Measurements from ENCODE around the gene ZNF460.
A peak's percentile ranks its signal among the peaks of the same experiment; 100 is the strongest.

ZNF460 gene

DNA sequence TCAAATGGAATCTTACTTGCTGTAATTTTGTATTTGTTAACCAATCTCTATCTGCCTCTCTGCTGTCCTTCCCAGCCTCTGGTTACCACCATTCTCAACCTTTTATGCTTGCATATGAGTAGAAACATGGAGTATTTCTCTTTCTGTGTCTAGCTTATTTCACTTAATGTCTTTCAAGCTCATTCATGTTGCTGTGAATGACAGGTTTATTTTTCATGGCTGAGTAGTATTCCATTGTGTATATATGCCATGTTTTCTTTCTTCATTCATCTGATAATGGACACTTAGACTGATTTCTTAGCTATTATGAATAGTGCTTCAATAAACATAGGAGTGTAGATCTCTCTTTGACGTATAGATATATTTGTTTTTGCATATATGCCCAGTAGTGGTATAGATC is 13.4 kb downstream of the ZNF460 start:
- H3K4me1 Mint-ChIP-seq (ENCODE audit: low read depth) = peaks cover under 1% of the 10 kb centered on the region
- intact Hi-C loops (cut with micrococcal nuclease) = no loop called here
- H3K27ac Mint-ChIP-seq = no peak overlapping the region
- H3K9me3 Mint-ChIP-seq = peaks cover 55% of the 10 kb centered on the region
- H3K4me3 Mint-ChIP-seq = no peak overlapping the region
- no peaks in the 10 kb centered on the region for H3K27me3 Mint-ChIP-seq
- H3K36me3 Mint-ChIP-seq (ENCODE audit: low read depth) = peaks cover 100% of the 10 kb centered on the region

DNA sequence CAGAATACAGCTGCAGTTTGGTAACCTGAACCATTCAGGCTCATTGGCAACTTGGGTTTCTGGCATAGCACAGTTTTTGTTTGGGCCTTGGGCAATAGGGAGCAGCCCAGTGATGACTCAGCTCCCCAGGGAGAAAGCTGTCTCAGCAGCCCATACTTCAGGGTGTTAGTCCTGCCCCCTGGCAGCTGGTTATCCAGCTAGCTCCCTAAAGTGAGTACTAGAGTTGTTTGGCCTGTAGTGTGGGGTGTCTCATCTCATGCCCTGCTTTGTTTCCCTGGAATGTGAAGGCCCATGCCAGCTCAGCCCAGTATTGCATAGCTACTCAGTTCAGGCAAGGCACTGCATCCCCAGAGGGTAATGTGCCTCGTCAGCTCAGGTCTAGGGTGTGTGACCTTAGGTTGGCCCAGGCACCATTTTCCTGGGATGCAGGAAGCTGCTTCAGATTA is 21.8 kb downstream of the ZNF460 start:
- Mint-ChIP-seq H3K27ac (no peak overlapping the region), H3K4me1 (ENCODE audit: low read depth) (peaks cover 5% of the 10 kb centered on the region), H3K27me3 (no peaks in the 10 kb centered on the region), H3K4me3 (no peak overlapping the region), H3K36me3 (ENCODE audit: low read depth) (peaks cover 72% of the 10 kb centered on the region), H3K9me3 (no peaks in the 10 kb centered on the region)
- intact Hi-C loops (cut with micrococcal nuclease) = no loop called here

DNA sequence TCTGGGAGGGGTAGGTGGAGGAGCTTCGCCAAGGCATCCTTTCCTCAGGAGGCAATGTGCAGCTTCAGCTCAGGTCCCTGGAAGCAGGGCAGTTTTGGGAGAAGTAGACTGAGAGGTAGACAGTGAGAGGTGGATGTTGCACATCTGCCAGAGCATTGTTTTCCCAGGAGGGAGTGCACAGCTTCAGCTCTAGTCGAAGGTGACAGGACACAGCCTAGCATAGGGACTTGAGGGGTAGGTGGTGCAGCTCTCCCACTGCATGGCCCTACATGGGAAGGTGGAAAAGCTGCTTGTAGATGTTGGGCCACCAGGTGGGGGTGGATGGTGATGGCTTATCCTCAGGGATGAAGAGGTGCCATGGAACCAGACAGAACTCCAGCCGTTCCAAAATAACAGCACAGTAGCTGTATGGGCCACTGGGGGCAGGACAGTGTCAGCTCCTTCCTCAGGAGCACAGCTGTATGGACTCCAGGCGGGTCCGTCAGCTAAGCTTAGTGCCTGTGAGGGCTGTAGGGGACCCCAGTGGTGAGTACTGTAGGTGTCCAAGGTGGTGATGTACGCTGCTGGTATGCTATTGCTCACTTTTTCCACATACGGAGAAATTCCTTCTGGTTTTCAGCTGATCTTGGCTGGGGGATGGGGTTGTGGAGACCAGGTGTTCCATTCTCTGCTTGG is 22.6 kb downstream of the ZNF460 start:
- no peaks in the 10 kb centered on the region for H3K9me3 Mint-ChIP-seq

DNA sequence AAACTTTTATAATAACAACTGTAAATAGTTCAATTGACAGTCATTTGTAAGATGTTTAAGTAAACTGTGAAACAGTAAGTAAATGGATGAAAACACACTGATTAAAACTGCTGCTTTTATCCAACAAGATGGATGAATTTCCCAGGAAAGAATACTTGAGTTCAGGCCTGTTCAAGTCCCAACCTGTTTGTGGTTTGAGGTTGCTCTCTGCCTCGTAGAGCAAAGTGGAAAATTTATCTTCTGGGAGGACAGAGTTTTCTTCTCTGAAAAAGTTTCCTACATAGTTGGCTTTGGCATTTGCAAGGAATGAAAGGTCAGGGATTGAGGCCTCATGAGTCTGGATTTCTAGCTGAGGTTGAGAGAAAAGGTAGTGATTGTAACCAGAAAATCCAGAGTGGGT is 24.8 kb downstream of the ZNF460 start:
- no peak overlapping the region for H3K4me3 Mint-ChIP-seq

More for the DNA sequence above, 22.6 kb downstream of the ZNF460 start:
- intact Hi-C loops (cut with micrococcal nuclease) = no loop called here
- H3K36me3 Mint-ChIP-seq (ENCODE audit: low read depth) = peaks cover 64% of the 10 kb centered on the region
- H3K4me3 Mint-ChIP-seq = no peak overlapping the region
- H3K27ac Mint-ChIP-seq = no peak overlapping the region
- no peaks in the 10 kb centered on the region for H3K27me3 Mint-ChIP-seq
- H3K4me1 Mint-ChIP-seq (ENCODE audit: low read depth) = peaks cover 5% of the 10 kb centered on the region

DNA sequence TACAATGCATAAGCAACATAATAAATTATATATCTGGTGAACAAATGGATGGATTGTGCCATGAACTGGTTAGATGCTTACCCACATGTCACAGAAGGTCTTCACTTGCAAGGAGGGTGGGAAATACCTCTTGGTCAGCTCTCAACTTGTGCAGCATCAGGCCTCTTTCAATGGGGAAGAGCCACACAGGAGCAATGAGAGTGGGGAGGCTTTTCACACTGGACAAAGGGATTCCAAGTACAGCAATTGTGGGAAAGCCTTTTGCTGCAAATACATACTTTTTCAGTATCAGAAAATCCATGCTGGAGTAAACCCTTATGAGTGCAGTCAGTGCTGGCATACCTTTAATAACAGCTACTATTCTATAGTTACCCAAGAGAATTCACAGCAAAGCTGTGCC is 28.2 kb downstream of the ZNF460 start:
- H3K36me3 Mint-ChIP-seq (ENCODE audit: low read depth) = peaks cover 11% of the 10 kb centered on the region
- no peak overlapping the region for H3K4me3 Mint-ChIP-seq

More for the DNA sequence above, 24.8 kb downstream of the ZNF460 start:
- no peak overlapping the region for H3K27ac Mint-ChIP-seq
- peaks cover 5% of the 10 kb centered on the region for H3K4me1 Mint-ChIP-seq (ENCODE audit: low read depth)
- H3K27me3 Mint-ChIP-seq = peaks cover 2% of the 10 kb centered on the region
- H3K36me3 Mint-ChIP-seq (ENCODE audit: low read depth) = peaks cover 43% of the 10 kb centered on the region
- intact Hi-C loops (cut with micrococcal nuclease) = no loop called here
- H3K9me3 Mint-ChIP-seq = peaks cover 22% of the 10 kb centered on the region

DNA sequence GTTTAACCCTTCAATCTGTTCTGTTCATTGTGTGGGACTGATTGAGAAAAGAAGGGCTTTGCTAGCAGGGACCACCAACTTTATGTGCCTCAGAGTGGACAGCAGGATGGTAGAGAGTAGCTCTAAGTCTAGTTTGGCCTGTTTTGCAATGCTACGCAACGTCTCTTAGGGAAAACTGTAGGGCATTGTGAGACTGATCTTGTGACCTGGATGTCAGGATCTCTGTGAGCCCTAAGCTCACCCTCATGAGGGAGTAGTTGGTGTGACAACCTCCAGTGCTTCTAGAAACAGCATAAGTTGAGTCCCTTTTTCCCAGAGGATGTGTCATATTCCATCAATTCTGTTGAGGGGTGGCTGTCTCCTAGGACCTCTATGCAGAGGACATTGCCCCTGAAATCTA is 30.5 kb downstream of the ZNF460 start:
- intact Hi-C loops (cut with micrococcal nuclease) = no loop called here
- Mint-ChIP-seq H3K4me3 (no peak overlapping the region), H3K9me3 (peaks cover 24% of the 10 kb centered on the region), H3K36me3 (ENCODE audit: low read depth) (no peaks in the 10 kb centered on the region), H3K27me3 (peaks cover 24% of the 10 kb centered on the region), H3K27ac (no peak overlapping the region), H3K4me1 (ENCODE audit: low read depth) (no peaks in the 10 kb centered on the region)

More for the DNA sequence above, 28.2 kb downstream of the ZNF460 start:
- Mint-ChIP-seq H3K27ac (no peak overlapping the region), H3K9me3 (peaks cover 24% of the 10 kb centered on the region), H3K27me3 (peaks cover 6% of the 10 kb centered on the region), H3K4me1 (ENCODE audit: low read depth) (no peaks in the 10 kb centered on the region)
- intact Hi-C loops (cut with micrococcal nuclease) = no loop called here

DNA sequence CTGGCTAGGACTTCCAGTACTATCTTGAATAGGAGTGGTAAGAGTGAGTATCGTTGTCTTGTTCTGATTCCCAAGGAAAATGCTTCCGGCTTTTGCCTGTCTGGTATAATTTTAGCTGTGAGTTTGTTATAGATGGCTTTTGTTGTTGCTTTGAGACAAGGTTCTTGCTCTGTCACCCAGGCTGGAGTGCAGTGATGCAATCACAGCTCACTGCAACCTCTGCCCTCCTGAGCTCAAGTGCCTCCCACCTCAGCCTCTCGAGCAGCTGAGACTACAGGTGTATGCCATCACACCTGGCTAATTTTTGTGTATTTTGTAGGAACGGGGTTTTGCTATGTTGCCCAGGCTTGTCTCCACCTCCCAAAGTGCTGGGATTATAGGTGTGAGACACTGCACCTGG is 33.9 kb downstream of the ZNF460 start:
- Mint-ChIP-seq H3K36me3 (ENCODE audit: low read depth) (no peaks in the 10 kb centered on the region), H3K4me1 (ENCODE audit: low read depth) (no peaks in the 10 kb centered on the region), H3K4me3 (no peak overlapping the region), H3K27ac (no peak overlapping the region), H3K9me3 (peaks cover 12% of the 10 kb centered on the region), H3K27me3 (peaks cover 54% of the 10 kb centered on the region)
- intact Hi-C loops (cut with micrococcal nuclease) = no loop called here

DNA sequence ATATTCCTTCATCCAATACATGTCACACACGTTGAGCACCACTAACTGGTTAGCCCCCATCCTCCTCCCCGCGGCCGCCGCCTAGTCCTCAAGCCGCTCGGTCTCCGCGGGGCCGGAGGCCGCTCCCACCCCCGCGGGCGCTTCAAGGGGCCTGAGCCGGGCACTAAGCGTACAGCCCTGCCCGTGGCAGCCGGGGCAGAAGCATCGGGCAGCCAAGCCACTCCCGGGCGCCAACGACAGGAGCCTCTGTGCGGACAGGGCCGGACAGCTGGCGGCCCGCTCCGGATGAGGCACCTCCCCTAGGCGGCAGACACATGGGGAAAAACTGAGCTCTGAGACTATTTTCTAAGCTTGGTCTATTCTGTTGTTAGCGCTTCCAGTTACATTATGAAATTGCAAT is 37.2 kb downstream of the ZNF460 start:
- H3K4me1 Mint-ChIP-seq (ENCODE audit: low read depth) = peaks cover 27% of the 10 kb centered on the region
- H3K27me3 Mint-ChIP-seq = peaks cover 52% of the 10 kb centered on the region
- intact Hi-C loops (cut with micrococcal nuclease) = no loop called here
- no peak overlapping the region for H3K4me3 Mint-ChIP-seq
- no peak overlapping the region for H3K27ac Mint-ChIP-seq
- no peaks in the 10 kb centered on the region for H3K9me3 Mint-ChIP-seq
- peaks cover 23% of the 10 kb centered on the region for H3K36me3 Mint-ChIP-seq (ENCODE audit: low read depth)

DNA sequence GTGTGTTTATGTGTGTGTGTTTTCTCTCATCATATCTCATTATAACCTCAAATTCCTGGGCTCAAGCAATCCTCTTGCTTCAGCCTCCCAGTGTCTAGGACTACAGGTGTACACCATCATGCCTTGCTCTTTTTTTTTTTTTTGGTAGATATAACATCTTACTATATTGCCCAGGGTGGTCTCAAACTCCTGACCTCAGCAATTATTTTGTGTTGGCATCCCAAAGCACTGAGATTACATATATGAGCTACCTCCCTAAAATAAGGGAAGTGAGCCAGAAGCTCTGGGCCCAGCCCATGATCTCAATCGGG is 39.5 kb downstream of the ZNF460 start:
- peaks cover 27% of the 10 kb centered on the region for H3K4me1 Mint-ChIP-seq (ENCODE audit: low read depth)
- H3K27ac Mint-ChIP-seq = peak overlapping the region; percentile 95
- H3K27me3 Mint-ChIP-seq = peaks cover 39% of the 10 kb centered on the region
- H3K4me3 Mint-ChIP-seq = peak overlapping the region; percentile 81
- intact Hi-C loops (cut with micrococcal nuclease) = loop anchor here (1.0 to 5.0 kb wide), 3 partner anchors 38 to 69 kb away; partner anchors contain the start of genes TRAPPC2B, ZNF460, ZNF547 and ZNF548
- H3K9me3 Mint-ChIP-seq = peaks cover 15% of the 10 kb centered on the region
- peaks cover 46% of the 10 kb centered on the region for H3K36me3 Mint-ChIP-seq (ENCODE audit: low read depth)

DNA sequence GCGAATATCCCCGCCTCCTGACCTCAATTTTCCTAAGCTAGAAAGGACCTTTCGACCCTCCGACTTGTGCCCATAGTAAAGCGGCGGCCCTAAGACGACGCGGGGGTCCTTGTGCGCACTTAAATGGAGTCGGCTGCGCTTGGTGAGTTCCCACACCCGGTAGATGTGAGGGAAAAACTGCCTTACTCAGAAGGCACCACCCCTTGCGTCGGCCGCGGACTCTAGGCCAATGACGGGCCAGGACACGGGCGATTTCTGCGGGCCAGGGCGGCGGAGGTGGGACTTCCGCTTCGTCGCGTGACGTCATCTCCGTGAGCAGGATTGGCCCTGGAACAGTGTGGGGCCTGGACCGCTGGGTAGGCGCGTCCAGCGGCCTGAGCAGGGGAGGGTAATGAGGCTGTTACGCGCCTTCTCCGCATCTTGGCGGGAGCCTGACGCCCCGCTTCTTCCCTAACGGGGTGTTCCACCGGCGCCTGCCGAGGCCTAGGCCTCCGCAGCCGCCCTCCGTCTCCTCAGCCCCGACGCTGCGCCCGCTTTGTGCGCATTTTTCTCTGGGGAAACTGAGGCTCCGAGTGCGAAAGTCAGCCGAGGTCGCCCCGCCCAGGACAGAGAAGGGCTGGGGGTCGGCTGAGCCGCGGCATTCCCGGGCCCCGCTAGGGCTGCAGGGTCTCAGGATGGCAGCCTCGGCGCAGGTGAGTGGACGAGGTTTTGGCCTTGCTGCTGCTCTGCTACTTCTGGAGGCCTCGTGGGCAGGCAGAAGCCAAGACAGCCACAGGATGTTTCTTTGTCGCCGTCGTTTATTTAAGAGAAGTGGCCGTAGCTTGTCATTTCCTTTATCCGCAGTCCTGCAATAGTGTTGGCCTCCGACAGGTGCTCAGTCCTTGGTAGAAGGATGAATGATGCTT is 40.1 kb downstream of the ZNF460 start, which contains the start of gene ZNF543:
ZNF543 (plus strand) TSS at position 293 of the 905 bp plus-strand sequence; CDS start at position 675, 382 bp downstream.
- Mint-ChIP-seq H3K4me3 (peak within 1 kb of the TSS; percentile 81), H3K4me1 (ENCODE audit: low read depth) (peaks cover 27% of the 10 kb centered on the region), H3K36me3 (ENCODE audit: low read depth) (peaks cover 53% of the 10 kb centered on the region), H3K9me3 (peaks cover 19% of the 10 kb centered on the region), H3K27ac (peak within 1 kb of the TSS; percentile 95), H3K27me3 (peaks cover 33% of the 10 kb centered on the region)
- intact Hi-C loops (cut with micrococcal nuclease) = loop anchor here (1.0 to 5.0 kb wide), 3 partner anchors 38 to 69 kb away; partner anchors contain the start of genes TRAPPC2B, ZNF460, ZNF547 and ZNF548

DNA sequence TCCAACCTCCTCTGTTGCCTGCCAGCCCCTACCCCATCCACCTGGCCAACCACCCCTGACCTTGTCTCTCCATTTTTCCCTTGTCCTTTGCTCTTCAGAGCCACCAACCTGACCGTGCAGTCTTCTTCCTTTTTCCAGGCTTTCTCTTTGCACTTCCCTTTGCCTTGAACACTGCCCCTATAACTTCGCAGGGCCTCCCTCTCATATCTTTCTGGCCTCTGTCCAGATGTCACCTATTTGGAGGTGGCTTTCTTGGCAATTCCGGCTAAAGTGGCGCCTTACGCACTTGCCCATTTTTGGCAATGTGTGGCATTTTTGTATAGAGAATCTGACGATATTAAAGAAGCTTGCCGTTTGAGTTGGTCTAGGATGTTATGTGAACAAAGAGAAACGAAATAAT is 40.8 kb downstream of the ZNF460 start:
- intact Hi-C loops (cut with micrococcal nuclease) = loop anchor here (5.0 kb wide), 1 partner anchor 39 kb away; the partner anchor contains the start of gene ZNF460

DNA sequence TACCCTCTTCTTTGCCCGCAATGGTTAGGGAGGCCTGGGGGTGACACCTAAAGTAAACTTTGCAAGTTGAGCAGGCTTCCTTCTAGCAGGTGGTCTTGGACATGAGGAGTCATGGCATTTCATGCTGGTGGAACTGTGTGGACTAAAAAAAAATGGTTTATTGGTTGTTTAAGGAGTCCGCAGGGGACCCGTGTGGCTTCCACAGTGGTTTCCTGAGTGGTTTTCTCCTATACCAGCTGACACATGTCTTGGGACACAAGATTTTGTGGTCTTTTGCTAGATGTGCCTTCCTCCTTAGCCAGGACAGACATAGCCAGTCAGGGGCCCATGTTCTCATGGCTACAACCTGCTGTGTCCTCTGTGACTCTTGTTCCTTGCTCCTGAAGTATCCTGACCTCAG is 41.5 kb downstream of the ZNF460 start:
- Mint-ChIP-seq H3K4me1 (ENCODE audit: low read depth) (peaks cover 27% of the 10 kb centered on the region), H3K27ac (no peak overlapping the region), H3K4me3 (no peak overlapping the region), H3K36me3 (ENCODE audit: low read depth) (peaks cover 66% of the 10 kb centered on the region), H3K27me3 (peaks cover 21% of the 10 kb centered on the region), H3K9me3 (peaks cover 31% of the 10 kb centered on the region)
- intact Hi-C loops (cut with micrococcal nuclease) = loop anchor here (5.0 kb wide), 1 partner anchor 39 kb away; the partner anchor contains the start of gene ZNF460

More for the DNA sequence above, 40.8 kb downstream of the ZNF460 start:
- H3K36me3 Mint-ChIP-seq (ENCODE audit: low read depth) = peaks cover 59% of the 10 kb centered on the region
- H3K27me3 Mint-ChIP-seq = peaks cover 26% of the 10 kb centered on the region
- peaks cover 24% of the 10 kb centered on the region for H3K9me3 Mint-ChIP-seq
- H3K4me3 Mint-ChIP-seq = peak overlapping the region; percentile 81
- peaks cover 27% of the 10 kb centered on the region for H3K4me1 Mint-ChIP-seq (ENCODE audit: low read depth)
- H3K27ac Mint-ChIP-seq = peak overlapping the region; percentile 95

DNA sequence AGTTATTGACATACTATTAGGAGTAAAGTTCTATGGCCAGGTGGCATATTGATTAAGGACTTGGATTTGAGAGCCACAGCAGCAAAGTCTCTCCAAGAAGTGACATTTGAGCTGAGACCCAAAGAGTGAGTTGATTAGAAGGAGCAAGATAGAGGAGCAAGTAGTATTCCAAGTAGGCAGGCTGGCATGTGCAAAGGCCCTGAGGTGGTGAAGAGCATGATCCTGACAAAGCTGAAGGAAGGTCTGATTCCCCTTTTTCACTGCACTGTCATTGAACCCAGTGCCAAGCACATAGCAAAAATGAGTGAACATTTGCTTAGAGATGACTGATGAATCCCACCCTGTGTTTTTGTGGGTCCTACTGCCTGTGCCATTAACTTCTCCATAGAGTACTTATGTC is 44.7 kb downstream of the ZNF460 start:
- peaks cover 63% of the 10 kb centered on the region for H3K9me3 Mint-ChIP-seq
- H3K27ac Mint-ChIP-seq = no peak overlapping the region
- no peaks in the 10 kb centered on the region for H3K27me3 Mint-ChIP-seq
- intact Hi-C loops (cut with micrococcal nuclease) = loop anchor here (5.0 kb wide), 1 partner anchor 43 kb away; the partner anchor contains the start of gene ZNF460
- peaks cover 23% of the 10 kb centered on the region for H3K4me1 Mint-ChIP-seq (ENCODE audit: low read depth)
- H3K36me3 Mint-ChIP-seq (ENCODE audit: low read depth) = peaks cover 96% of the 10 kb centered on the region
- H3K4me3 Mint-ChIP-seq = no peak overlapping the region

DNA sequence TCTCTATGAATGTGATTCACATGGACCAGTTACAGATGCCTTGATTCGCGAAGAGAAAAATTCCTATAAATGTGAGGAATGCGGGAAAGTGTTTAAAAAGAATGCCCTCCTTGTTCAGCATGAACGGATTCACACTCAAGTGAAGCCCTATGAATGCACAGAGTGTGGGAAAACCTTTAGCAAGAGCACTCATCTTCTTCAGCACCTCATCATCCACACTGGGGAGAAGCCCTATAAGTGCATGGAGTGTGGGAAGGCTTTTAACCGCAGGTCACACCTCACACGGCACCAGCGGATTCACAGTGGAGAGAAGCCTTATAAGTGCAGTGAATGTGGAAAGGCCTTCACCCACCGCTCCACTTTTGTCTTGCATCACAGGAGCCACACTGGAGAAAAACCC is 47.7 kb downstream of the ZNF460 start:
- intact Hi-C loops (cut with micrococcal nuclease) = no loop called here
- H3K9me3 Mint-ChIP-seq = peaks cover 76% of the 10 kb centered on the region

More for the DNA sequence above, 47.7 kb downstream of the ZNF460 start:
- Mint-ChIP-seq H3K4me3 (no peak overlapping the region), H3K36me3 (ENCODE audit: low read depth) (peaks cover 83% of the 10 kb centered on the region), H3K27me3 (no peaks in the 10 kb centered on the region), H3K4me1 (ENCODE audit: low read depth) (no peaks in the 10 kb centered on the region), H3K27ac (no peak overlapping the region)

All from dendritic cell treated with granulocyte-macrophage colony-stimulating factor and Interleukin-4, amounts not matched to agents 40 ng/mL and 50 ng/mL, for 4 days (primary cell).